SK-N-MC (cell line): ENCODE data around the gene POU1F1.

Experiments used
- DNase-seq: peaks from one replicate; pipeline ENCODE4 v3.0.0-alpha.2; 2011; ENCODE audit warnings: low read depth, low spot score
- H3K27ac ChIP-seq: fragments of 200-600 bp; sonication (generic); 2 replicates; pipeline ENCODE4 v1.5.1; 2016; ENCODE audit warnings: mixed run types
- H3K36me3 ChIP-seq: fragments of 200-600 bp; sonication (generic); 2 replicates; pipeline ENCODE4 v1.6.1; 2017; ENCODE audit warnings: antibody characterized with exemption, low read length, mixed read lengths; ENCODE audit not compliant: insufficient read depth
- H3K4me3 ChIP-seq: fragments of 200-600 bp; sonication (generic); 2 replicates; pipeline ENCODE4 v1.5.1; 2016
- H3K9ac ChIP-seq: fragments of 200-600 bp; sonication (generic); 2 replicates; pipeline ENCODE4 v1.8.0; 2017; ENCODE audit warnings: mixed run types, mixed read lengths; ENCODE audit not compliant: insufficient read length
- H3K9me3 ChIP-seq: fragments of 200-600 bp; sonication (generic); 2 replicates; pipeline ENCODE4 v1.6.1; 2017; ENCODE audit warnings: low read depth, mild to moderate bottlenecking, antibody characterized with exemption, low read length, moderate library complexity, mixed read lengths
- EZH2 ChIP-seq: fragments of 200-600 bp; sonication (generic); IDR thresholded peaks from one replicate; pipeline ENCODE4 v1.6.1; 2017; ENCODE audit warnings: antibody characterized with exemption
- FOXP2 ChIP-seq: optimal IDR thresholded peaks from 2 replicates; pipeline ENCODE3; 2011; ENCODE audit warnings: mild to moderate bottlenecking, moderate library complexity; ENCODE audit not compliant: insufficient read depth; ENCODE audit errors: extremely low read length, control extremely low read depth
- POLR2AphosphoS5 ChIP-seq: IDR thresholded peaks from 2 replicates; pipeline ENCODE4 v1.6.1; 2012; ENCODE audit warnings: mild to moderate bottlenecking, low read depth, low read length, borderline replicate concordance

The POU1F1 gene

DNA sequence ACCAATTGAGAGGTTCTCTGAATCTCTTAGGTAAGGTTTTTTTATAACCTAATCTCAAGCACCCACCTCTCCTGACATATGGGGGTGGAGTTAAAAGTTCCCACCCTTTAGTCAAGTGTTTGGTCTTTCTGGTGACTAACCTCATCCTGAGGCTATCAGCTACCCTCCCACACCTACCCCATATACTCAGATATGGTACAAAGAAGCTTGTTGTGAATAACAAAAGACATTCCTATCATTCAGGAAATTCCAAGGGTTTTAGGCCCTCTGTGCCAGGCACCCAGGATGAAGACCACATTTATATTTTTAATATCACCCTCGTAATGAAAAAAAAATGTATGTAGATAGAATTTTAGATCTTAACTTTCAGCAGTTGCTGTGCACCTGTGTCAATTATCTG is 40.3 kb downstream of the POU1F1 start:
- H3K9me3 ChIP-seq: no peaks in the 10 kb centered on the region
- peaks cover 27% of the 10 kb centered on the region for H3K36me3 ChIP-seq
- H3K9ac ChIP-seq: no peak overlapping the region
- no peak overlapping the region for H3K27ac ChIP-seq
- no peak overlapping the region for H3K4me3 ChIP-seq
- TF ChIP-seq EZH2 (no peak), POLR2AphosphoS5 (no peak), FOXP2 (no peak)
- DNase-seq: no peak

DNA sequence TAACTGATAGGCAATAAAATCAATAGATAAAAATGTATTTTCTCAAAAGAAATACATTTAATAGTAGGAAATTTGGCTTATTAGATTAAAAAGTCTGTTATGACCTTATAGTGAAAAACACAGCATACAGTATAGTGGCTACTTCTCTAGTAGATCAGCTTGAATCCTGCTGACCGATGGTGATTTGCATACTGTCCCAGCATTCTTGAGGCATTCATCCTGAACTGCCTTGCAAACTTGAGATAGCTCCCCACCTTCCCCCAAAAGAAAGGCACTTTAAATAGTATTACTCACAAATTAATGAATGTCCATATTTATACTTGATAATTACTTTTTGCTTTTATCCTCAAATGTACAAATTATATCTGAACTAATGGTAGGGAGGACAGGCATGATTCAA is 42.6 kb downstream of the POU1F1 start:
- Histone ChIP-seq H3K27ac (no peak overlapping the region), H3K9me3 (no peaks in the 10 kb centered on the region), H3K36me3 (peaks cover 21% of the 10 kb centered on the region), H3K9ac (no peak overlapping the region), H3K4me3 (no peak overlapping the region)
- no peak for DNase-seq
- TF ChIP-seq EZH2: no peak
- TF ChIP-seq POLR2AphosphoS5: no peak
- TF ChIP-seq FOXP2: no peak

DNA sequence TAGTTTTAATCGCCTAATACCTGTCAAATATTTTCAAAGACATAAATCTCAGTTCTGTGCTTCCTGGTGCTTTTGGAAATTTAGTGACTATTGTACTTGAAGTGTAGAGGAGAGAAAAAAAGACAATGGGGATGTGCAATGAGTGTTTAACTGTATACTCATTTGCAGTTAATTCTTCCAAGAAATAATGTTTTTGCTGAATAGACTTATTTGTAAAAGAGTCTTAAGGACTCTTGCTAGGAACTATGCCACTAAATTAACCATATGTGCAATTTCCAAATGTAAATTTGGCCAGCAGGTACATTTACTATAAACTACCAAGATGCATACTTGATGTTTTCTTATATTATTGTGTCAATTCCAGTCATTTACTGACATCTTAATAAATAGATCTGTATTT is 47.3 kb downstream of the POU1F1 start:
- Histone ChIP-seq H3K27ac (no peak overlapping the region), H3K9ac (peak overlapping the region; percentile 16), H3K36me3 (peaks cover 5% of the 10 kb centered on the region), H3K9me3 (no peaks in the 10 kb centered on the region), H3K4me3 (peak overlapping the region; percentile 97)
- DNase-seq: no peak
- no peak for TF ChIP-seq FOXP2

DNA sequence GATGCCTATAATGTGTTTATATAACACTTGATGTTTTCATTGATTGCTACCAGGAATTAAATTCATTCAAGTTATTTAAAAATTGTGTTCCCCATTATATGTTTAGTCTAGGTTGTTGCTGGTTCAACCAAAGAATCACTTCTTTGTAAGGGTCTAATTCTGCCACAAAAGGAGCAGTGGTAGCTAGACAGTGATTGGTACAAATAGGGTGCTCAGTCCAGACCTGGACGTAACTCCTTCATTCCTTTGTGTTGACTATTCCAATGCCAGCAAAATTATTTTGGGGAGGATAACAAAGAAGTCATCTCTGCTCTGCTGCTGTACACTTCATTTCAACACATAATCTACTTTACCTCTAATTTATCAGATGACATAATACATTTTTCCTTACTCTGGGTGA is 48.1 kb downstream of the POU1F1 start:
- TF ChIP-seq FOXP2 (no peak), POLR2AphosphoS5 (no peak), EZH2 (no peak)
- DNase-seq: no peak
- Histone ChIP-seq H3K4me3 (peak overlapping the region; percentile 97), H3K9me3 (no peaks in the 10 kb centered on the region), H3K27ac (no peak overlapping the region), H3K9ac (peak overlapping the region; percentile 92), H3K36me3 (peaks cover 5% of the 10 kb centered on the region)

DNA sequence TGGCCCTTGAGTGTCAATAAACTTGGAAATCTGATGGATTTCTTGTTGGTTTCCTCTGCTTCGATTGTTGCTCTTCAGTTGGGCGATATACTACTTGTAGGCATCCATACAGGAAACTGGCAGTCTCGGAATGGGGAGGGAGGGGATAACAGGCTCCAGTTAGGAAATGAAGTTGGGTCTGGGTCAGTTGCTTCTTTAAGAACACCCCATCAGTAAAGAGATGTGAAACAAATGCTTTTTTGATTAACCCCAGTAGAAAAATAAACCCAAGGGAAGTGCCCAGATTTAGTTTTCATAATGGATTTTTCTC is 48.6 kb downstream of the POU1F1 start:
- no peak for DNase-seq
- H3K9me3 ChIP-seq: no peaks in the 10 kb centered on the region
- TF ChIP-seq EZH2 (no peak), FOXP2 (no peak), POLR2AphosphoS5 (no peak)
- no peak overlapping the region for H3K27ac ChIP-seq
- peaks cover 5% of the 10 kb centered on the region for H3K36me3 ChIP-seq
- H3K9ac ChIP-seq: peak overlapping the region; percentile 92
- peak overlapping the region; percentile 97 for H3K4me3 ChIP-seq

DNA sequence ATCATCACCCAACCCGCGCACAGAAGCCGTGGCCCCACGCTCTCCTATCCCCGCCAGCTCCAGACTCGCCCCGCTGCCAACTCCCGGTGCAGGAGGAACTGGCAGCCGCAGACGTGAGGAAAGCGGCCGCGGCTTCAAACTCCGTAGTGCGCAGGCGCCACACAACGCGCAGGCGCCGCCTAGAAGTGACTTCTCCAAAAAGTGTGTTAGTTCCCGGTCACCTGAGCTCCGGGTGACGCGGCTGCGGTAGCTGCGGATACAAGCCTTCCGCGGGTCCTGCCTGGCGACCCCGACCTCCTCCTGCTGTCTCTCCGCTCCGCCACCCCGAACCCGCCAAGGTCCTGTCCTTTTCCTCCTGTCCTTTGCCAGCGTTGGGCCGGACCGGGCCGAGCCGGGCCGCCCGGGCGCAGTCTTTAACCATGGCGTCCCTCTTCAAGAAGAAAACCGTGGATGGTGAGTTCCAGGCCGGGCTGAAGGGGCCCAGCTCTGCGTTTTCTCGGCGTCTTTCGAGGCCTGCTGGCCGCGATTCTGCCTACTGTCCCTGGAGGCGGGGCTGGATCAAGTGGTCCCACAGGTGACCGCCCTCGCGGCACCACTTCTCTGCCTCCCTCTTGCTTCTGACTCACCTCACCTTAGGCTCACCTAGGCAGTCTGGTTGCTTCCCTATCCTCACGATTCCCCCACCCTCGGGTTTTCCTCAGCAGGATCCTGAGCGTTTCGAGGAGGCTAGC is 49.1 kb downstream of the POU1F1 start, which contains the start of gene CHMP2B:
Gene CHMP2B, plus strand, starts transcription at position 206 of the 731 bp plus-strand sequence. Its CDS starts 214 bp downstream, at position 420.
- peak within 1 kb of the TSS; percentile 97 for H3K4me3 ChIP-seq
- H3K27ac ChIP-seq: no peak within 1 kb of the TSS
- peak within 1 kb of the TSS; percentile 92 for H3K9ac ChIP-seq
- no peaks in the 10 kb centered on the region for H3K9me3 ChIP-seq
- H3K36me3 ChIP-seq: peaks cover 5% of the 10 kb centered on the region
- TF ChIP-seq EZH2 (no peak), FOXP2 (no peak), POLR2AphosphoS5 (peak; percentile 86)
- DNase-seq: peak; percentile 73

DNA sequence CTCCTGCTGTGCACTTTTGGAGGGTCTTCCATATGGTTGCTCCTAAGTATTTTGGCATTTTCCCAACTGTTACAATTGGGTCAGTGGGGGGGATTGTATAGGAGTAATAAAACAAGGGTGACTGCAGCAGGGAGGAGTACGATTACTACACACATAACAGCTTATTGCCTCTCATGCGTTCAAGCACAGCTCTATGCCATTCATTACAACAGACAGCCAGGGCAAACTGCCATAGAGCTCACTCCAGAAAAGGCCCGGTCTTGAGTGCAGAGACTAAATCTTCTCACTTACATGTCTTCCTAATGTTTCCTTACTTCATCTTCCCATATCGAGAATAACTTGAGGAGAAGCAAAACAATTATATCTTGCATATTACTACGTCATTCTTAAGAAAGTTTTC is 50.7 kb downstream of the POU1F1 start:
- no peak for DNase-seq
- peak overlapping the region; percentile 4; the same call in 1 of the 2 replicates for H3K27ac ChIP-seq
- TF ChIP-seq POLR2AphosphoS5 (no peak), FOXP2 (no peak), EZH2 (no peak)
- H3K9ac ChIP-seq: no peak overlapping the region
- H3K36me3 ChIP-seq: no peaks in the 10 kb centered on the region
- no peaks in the 10 kb centered on the region for H3K9me3 ChIP-seq
- peak overlapping the region; percentile 97 for H3K4me3 ChIP-seq

DNA sequence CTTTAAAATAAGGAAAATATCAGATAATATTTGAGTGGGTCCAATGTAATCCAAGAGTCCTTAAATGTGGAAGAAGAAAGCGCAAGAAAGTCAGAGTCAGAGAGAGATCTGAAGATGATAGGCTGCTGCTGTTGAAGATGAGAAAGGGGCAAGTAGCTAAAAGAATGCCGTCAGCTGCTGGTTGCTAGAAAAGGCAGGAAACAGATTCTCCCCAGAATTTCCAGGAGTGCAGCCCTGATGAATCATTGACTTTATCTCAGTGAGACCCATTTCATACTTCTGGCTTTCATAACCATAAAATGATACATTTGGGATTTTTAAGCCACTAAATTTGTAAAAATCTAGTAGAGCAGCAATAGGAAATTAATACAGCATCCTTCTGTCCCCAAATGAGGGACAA is 56.8 kb downstream of the POU1F1 start:
- Histone ChIP-seq H3K4me3 (no peak overlapping the region), H3K36me3 (no peaks in the 10 kb centered on the region), H3K9ac (no peak overlapping the region), H3K27ac (no peak overlapping the region), H3K9me3 (no peaks in the 10 kb centered on the region)
- TF ChIP-seq FOXP2: no peak
- no peak for DNase-seq

DNA sequence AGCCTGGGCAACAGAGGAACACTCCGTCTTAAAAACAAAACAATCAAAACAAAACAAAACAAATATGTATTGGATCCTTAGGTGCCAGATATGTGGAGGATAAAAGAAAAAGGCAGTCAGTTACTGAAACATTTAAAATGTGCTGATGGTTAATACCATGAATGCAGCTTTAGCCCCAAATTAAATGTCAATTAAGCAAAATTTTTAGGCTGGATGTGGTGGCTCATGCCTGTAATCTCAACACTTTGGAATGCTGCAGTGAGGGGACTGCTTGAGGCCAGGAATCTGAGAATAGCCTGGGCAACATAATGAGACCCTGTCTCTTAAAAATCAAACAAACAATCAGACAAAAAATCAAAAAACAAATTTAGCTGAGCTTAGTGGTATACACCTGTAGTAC is 57.8 kb downstream of the POU1F1 start:
- TF ChIP-seq FOXP2: no peak
- no peak for TF ChIP-seq POLR2AphosphoS5
- TF ChIP-seq EZH2: no peak
- H3K36me3 ChIP-seq: no peaks in the 10 kb centered on the region
- no peak overlapping the region for H3K27ac ChIP-seq
- H3K4me3 ChIP-seq: no peak overlapping the region
- DNase-seq: no peak
- no peak overlapping the region for H3K9ac ChIP-seq
- H3K9me3 ChIP-seq: no peaks in the 10 kb centered on the region
